T-helper 17 cell (primary cell): Measurements from ENCODE around the gene CELF2. TPM values are rescaled to one million over a fixed set of nuclear protein-coding genes. Genes with fewer than 3 reads are reported as not detected.
A peak's percentile ranks its signal among the peaks of the same experiment; 100 is the strongest.

Source experiments
- ATAC-seq: fragments of 150-1000 bp; cut with Tn5 transposase; 2 replicates; pipeline ENCODE4 v1.10.0; 2021; ENCODE audit warnings: mild to moderate bottlenecking, moderate library complexity
- DNase-seq, 3 donors: peaks; one replicate each; pipeline versions ENCODE4 v3.0.0 to v3.0.0-alpha.2; 2020 to 2021
- H3K9me3 ChIP-seq: one replicate; pipeline ENCODE4 v1.7.0; 2013; ENCODE audit warnings: low read length, mild to moderate bottlenecking; ENCODE audit not compliant: control insufficient read depth, poor library complexity, severe bottlenecking
- H3K27ac Mint-ChIP-seq: one replicate; pipeline ENCODE4 v1.8.0; 2022; ENCODE audit warnings: mild to moderate bottlenecking, moderate library complexity, mixed read lengths
- H3K27me3 Mint-ChIP-seq: one replicate; pipeline ENCODE4 v1.8.0; 2022; ENCODE audit warnings: mixed read lengths
- H3K36me3 Mint-ChIP-seq: one replicate; pipeline ENCODE4 v1.8.0; 2022; ENCODE audit warnings: low read depth, mixed read lengths
- H3K4me1 Mint-ChIP-seq: one replicate; pipeline ENCODE4 v1.8.0; 2022; ENCODE audit warnings: mild to moderate bottlenecking, mixed read lengths
- H3K4me3 Mint-ChIP-seq: one replicate; pipeline ENCODE4 v1.8.0; 2022; ENCODE audit warnings: mild to moderate bottlenecking, moderate library complexity, mixed read lengths
- total RNA-seq, 4 donors: library from RNA in 2 of 4; stranded (reverse) in 2 of 4; gene quantifications; one replicate each; pipeline ENCODE4 v1.2.3 and lab custom pipeline; 2022 to 2026

The CELF2 gene
- total RNA-seq, 2 donors from 2014 or later: 201 to 202 TPM

- no peak for DNase-seq
- H3K4me3 Mint-ChIP-seq: no peak overlapping the region
- no peaks in the 10 kb centered on the region for H3K4me1 Mint-ChIP-seq
- no peaks in the 10 kb centered on the region for H3K36me3 Mint-ChIP-seq
- peaks cover 52% of the 10 kb centered on the region for H3K27me3 Mint-ChIP-seq
- H3K9me3 ChIP-seq: no peaks in the 10 kb centered on the region
- no peak overlapping the region for H3K27ac Mint-ChIP-seq
- ATAC-seq: no peak
Observed at GRCh38 chr10:11063856-11064255, 46.2 kb downstream of the CELF2 start.

- H3K4me3 Mint-ChIP-seq: no peak overlapping the region
- ATAC-seq (no peak), DNase-seq (no peak)
- H3K9me3 ChIP-seq: no peaks in the 10 kb centered on the region
- H3K27ac Mint-ChIP-seq: no peak overlapping the region
- H3K36me3 Mint-ChIP-seq: no peaks in the 10 kb centered on the region
- no peaks in the 10 kb centered on the region for H3K4me1 Mint-ChIP-seq
- H3K27me3 Mint-ChIP-seq: peaks cover 52% of the 10 kb centered on the region
Observed at GRCh38 chr10:11064832-11065231, 47.2 kb downstream of the CELF2 start.

GRCh38 chr10:11065567-11065966 is 47.9 kb downstream of the CELF2 start:
- Mint-ChIP-seq H3K4me3 (no peak overlapping the region), H3K4me1 (no peaks in the 10 kb centered on the region), H3K27me3 (peaks cover 56% of the 10 kb centered on the region), H3K27ac (no peak overlapping the region), H3K36me3 (peaks cover 5% of the 10 kb centered on the region)
- no peaks in the 10 kb centered on the region for H3K9me3 ChIP-seq
- ATAC-seq (no peak), DNase-seq (no peak)

DNA sequence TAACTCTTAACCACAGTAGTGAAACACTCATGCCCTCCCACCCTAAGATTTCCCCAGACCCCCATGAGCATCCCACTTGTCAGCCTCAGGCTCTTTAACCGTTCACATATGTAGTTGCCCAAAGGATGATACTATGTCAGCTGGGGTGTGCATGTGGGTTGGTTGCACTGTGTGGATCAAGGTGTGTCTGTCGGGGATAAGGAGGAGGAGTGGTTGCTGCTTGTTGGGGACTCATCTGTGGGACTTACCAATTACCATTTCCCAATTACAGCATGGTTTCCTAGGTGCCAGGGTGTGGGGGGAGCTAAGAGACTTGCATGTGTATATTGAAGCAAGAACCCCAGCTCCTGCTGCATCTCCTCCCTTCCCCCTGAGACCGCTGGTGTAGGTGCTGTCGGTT is 48.8 kb downstream of the CELF2 start:
- H3K27ac Mint-ChIP-seq: no peak overlapping the region
- H3K4me3 Mint-ChIP-seq: no peak overlapping the region
- H3K4me1 Mint-ChIP-seq: no peaks in the 10 kb centered on the region
- DNase-seq (no peak), ATAC-seq (no peak)
- H3K9me3 ChIP-seq: no peaks in the 10 kb centered on the region
- H3K27me3 Mint-ChIP-seq: peaks cover 59% of the 10 kb centered on the region
- peaks cover 5% of the 10 kb centered on the region for H3K36me3 Mint-ChIP-seq

DNA sequence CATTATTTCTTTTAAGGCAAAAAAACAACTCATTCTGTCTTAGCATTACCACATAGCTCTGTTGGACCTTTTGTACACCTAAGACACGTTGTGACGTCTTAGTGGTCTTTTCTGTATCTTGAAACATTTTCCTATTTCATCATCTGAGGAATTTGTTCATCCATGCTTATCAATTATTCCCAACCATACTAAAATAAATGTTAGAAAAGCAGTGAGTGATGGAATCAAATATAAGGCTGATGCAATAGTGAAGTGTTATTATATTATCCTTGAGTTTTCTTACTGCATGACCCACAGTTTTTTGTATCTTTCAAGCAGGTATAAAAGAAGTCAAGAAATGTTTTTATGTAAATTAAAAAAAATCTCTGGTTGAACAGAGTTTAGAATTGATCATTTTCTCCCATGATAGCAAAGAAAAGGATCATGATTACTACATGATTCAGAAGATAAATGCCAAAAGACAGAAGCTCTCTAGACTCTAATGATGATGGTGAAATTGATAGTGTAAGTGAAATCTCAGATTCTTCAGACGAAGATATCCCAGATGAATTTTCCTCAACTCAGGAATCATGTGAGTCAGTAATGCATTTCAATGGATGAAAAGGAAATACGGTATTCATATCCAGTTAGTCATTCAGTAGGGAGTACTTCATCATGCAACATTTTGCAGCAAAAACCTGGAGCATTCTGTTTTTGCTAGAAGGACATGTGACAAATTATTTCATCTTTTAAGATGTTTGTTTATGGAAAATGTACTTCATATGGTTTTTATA is 51.4 kb downstream of the CELF2 start:
- ATAC-seq (no peak), DNase-seq (no peak)
- H3K4me1 Mint-ChIP-seq: no peaks in the 10 kb centered on the region
- H3K9me3 ChIP-seq: no peaks in the 10 kb centered on the region
- H3K27ac Mint-ChIP-seq: no peak overlapping the region
- H3K27me3 Mint-ChIP-seq: peaks cover 53% of the 10 kb centered on the region
- peaks cover 5% of the 10 kb centered on the region for H3K36me3 Mint-ChIP-seq
- no peak overlapping the region for H3K4me3 Mint-ChIP-seq

GRCh38 chr10:11073410-11073809 is 55.7 kb downstream of the CELF2 start:
- peaks cover 9% of the 10 kb centered on the region for H3K4me1 Mint-ChIP-seq
- H3K36me3 Mint-ChIP-seq: peaks cover 5% of the 10 kb centered on the region
- no peak overlapping the region for H3K4me3 Mint-ChIP-seq
- H3K27me3 Mint-ChIP-seq: peaks cover 65% of the 10 kb centered on the region
- no peak overlapping the region for H3K27ac Mint-ChIP-seq
- H3K9me3 ChIP-seq: no peaks in the 10 kb centered on the region
- no peak for DNase-seq
- no peak for ATAC-seq

GRCh38 chr10:11074536-11075267 is 57.0 kb downstream of the CELF2 start:
- DNase-seq (no peak), ATAC-seq (no peak)
- peaks cover 55% of the 10 kb centered on the region for H3K27me3 Mint-ChIP-seq
- no peak overlapping the region for H3K27ac Mint-ChIP-seq
- H3K4me1 Mint-ChIP-seq: peaks cover 9% of the 10 kb centered on the region
- H3K4me3 Mint-ChIP-seq: peak overlapping the region; percentile 52
- H3K9me3 ChIP-seq: no peaks in the 10 kb centered on the region
- H3K36me3 Mint-ChIP-seq: peaks cover 5% of the 10 kb centered on the region

GRCh38 chr10:11076221-11076620 is 58.5 kb downstream of the CELF2 start:
- peaks cover 9% of the 10 kb centered on the region for H3K4me1 Mint-ChIP-seq
- ATAC-seq (no peak), DNase-seq (no peak)
- no peak overlapping the region for H3K27ac Mint-ChIP-seq
- H3K4me3 Mint-ChIP-seq: no peak overlapping the region
- H3K36me3 Mint-ChIP-seq: no peaks in the 10 kb centered on the region
- no peaks in the 10 kb centered on the region for H3K9me3 ChIP-seq
- H3K27me3 Mint-ChIP-seq: peaks cover 42% of the 10 kb centered on the region

- no peak for DNase-seq
- no peaks in the 10 kb centered on the region for H3K36me3 Mint-ChIP-seq
- ATAC-seq: no peak
- no peak overlapping the region for H3K27ac Mint-ChIP-seq
- peaks cover 40% of the 10 kb centered on the region for H3K27me3 Mint-ChIP-seq
- no peak overlapping the region for H3K4me3 Mint-ChIP-seq
- peaks cover 2% of the 10 kb centered on the region for H3K4me1 Mint-ChIP-seq
- no peaks in the 10 kb centered on the region for H3K9me3 ChIP-seq
Observed at GRCh38 chr10:11080564-11080984, 62.9 kb downstream of the CELF2 start.

DNA sequence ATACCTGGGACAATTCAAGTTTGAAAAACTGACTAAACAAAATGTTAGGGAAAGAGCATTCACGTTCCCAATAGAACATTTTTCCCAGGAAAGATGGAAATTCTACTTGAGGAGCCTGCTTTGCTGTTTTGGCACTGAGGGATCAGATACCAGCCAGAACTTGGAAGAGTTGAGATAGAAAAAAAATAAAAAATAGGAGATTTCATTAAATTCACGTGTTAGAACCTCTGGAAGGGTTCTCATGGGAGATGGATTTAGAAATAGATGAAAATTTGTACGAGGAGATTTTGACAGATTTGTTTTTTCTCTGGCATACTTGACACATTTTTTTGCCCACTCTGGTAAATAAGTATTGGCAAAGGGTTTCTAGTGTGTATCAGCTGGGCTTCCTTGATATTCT is 63.7 kb downstream of the CELF2 start:
- peaks cover 33% of the 10 kb centered on the region for H3K27me3 Mint-ChIP-seq
- peaks cover 2% of the 10 kb centered on the region for H3K4me1 Mint-ChIP-seq
- no peaks in the 10 kb centered on the region for H3K36me3 Mint-ChIP-seq
- no peaks in the 10 kb centered on the region for H3K9me3 ChIP-seq
- ATAC-seq (no peak), DNase-seq (no peak)
- H3K4me3 Mint-ChIP-seq: no peak overlapping the region
- no peak overlapping the region for H3K27ac Mint-ChIP-seq

- DNase-seq (no peak), ATAC-seq (no peak)
- Mint-ChIP-seq H3K4me3 (no peak overlapping the region), H3K36me3 (no peaks in the 10 kb centered on the region), H3K27me3 (peaks cover 26% of the 10 kb centered on the region), H3K27ac (no peak overlapping the region), H3K4me1 (peaks cover 2% of the 10 kb centered on the region)
- H3K9me3 ChIP-seq: no peaks in the 10 kb centered on the region
Observed at GRCh38 chr10:11082526-11082925, 64.9 kb downstream of the CELF2 start.

GRCh38 chr10:11083051-11083450 is 65.4 kb downstream of the CELF2 start:
- Mint-ChIP-seq H3K4me1 (peaks cover 2% of the 10 kb centered on the region), H3K4me3 (no peak overlapping the region), H3K27ac (no peak overlapping the region), H3K36me3 (no peaks in the 10 kb centered on the region), H3K27me3 (peaks cover 23% of the 10 kb centered on the region)
- H3K9me3 ChIP-seq: no peaks in the 10 kb centered on the region
- DNase-seq (no peak), ATAC-seq (no peak)

GRCh38 chr10:11085545-11085944 is 67.9 kb downstream of the CELF2 start:
- Mint-ChIP-seq H3K36me3 (no peaks in the 10 kb centered on the region), H3K4me3 (no peak overlapping the region), H3K27me3 (peaks cover 19% of the 10 kb centered on the region), H3K27ac (no peak overlapping the region), H3K4me1 (peaks cover 2% of the 10 kb centered on the region)
- ATAC-seq (no peak), DNase-seq (no peak)
- H3K9me3 ChIP-seq: no peaks in the 10 kb centered on the region
